ENCODE results near the gene SMIM10. TPM values are rescaled to one million over a fixed set of nuclear protein-coding genes. Genes with fewer than 3 reads are reported as not detected.

Gene SMIM10
- total and polyA plus RNA-seq, 2 of the 4 experiments (the other 2 are of a cell fraction), result 2.3 to 6.0 TPM

DNA sequence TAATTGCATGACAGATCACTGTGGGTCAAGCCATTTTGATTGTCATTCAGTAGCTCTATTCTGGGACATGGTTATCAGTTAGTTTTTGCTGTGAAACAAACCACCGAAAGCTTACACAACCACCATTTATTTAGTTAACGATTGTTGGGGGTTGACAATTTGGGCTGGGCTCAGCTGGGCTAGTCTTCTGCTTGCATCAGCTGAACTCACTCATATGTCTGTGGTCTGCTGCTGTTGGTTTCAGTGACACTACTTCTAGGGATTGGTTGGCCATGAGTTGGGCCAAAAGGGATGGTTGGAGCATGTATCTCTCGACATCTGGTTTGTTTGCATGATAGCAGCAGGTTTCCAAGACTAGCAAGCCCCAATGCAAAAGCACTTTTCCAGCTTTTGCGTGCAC lies 5.3 kb upstream of the SMIM10 start:
- no peak overlapping the region for H4K5ac ChIP-seq (ENCODE audit: low read depth, low read length)
- no peaks in the 10 kb centered on the region for H4K20me1 ChIP-seq (ENCODE audit: insufficient read depth, low read length)
- no peaks in the 10 kb centered on the region for H3K36me3 ChIP-seq (ENCODE audit: control insufficient read depth, insufficient read depth, low read length)
- H3K14ac ChIP-seq (replicated peaks; ENCODE audit: low read depth, low read length), result no peak overlapping the region
- no peak overlapping the region for H3K9ac ChIP-seq (ENCODE audit: low read depth, low read length)
- no peak overlapping the region for H3K18ac ChIP-seq (ENCODE audit: low read depth, low read length)
- H3K79me1 ChIP-seq (ENCODE audit: low read depth in 1 of 2, low read length in 2 of 2), result no peaks in the 10 kb centered on the region
- TF ChIP-seq RCOR1 (IDR thresholded peaks at IDR 0.05; ENCODE audit: insufficient replicate concordance, low read length) (no peak), POLR2A (IDR thresholded peaks at IDR 0.05; ENCODE audit: low read depth, low read length) (no peak), CEBPB (IDR thresholded peaks at IDR 0.05; ENCODE audit: low read depth, low read length) (no peak), BHLHE40 (IDR thresholded peaks at IDR 0.05; ENCODE audit: low read depth, low read length) (no peak), MAFK (IDR thresholded peaks at IDR 0.05; ENCODE audit: low read depth, low read length) (no peak)
- no peaks in the 10 kb centered on the region for H3K27me3 ChIP-seq (ENCODE audit: control insufficient read depth, insufficient read depth, low read length)
- no peak overlapping the region for H2BK5ac ChIP-seq (ENCODE audit: low read depth, low read length, poor library complexity, severe bottlenecking)
- H2AK5ac ChIP-seq (ENCODE audit: low read depth, low read length), result no peak overlapping the region
- H3K27ac ChIP-seq (ENCODE audit: insufficient read depth, low read length), result no peak overlapping the region
- H2BK120ac ChIP-seq (ENCODE audit: low read depth, low read length), result no peak overlapping the region
- no peak overlapping the region for H3K4ac ChIP-seq (ENCODE audit: low read depth, low read length)
- no peak overlapping the region for H3K23ac ChIP-seq (ENCODE audit: low read depth, low read length)
- ATAC-seq (ENCODE audit: low read depth), result no peak
- dilution Hi-C loops (cut with HindIII; ENCODE audit: low sequenced_read_pairs, unreplicated experiment) (no loop called here), in situ Hi-C loops (cut with MboI; ENCODE audit: low sequenced_read_pairs) (no loop called here), intact Hi-C loops (cut with micrococcal nuclease) (no loop called here)
- no TSS peak for BruUV-seq (replicated peaks)
- H3K4me3 ChIP-seq (ENCODE audit: insufficient read depth, low read depth, low read length), result no peak overlapping the region
- 33% methylated on average over 1 of the region's 4 CpGs; no CpG with 5 or more reads in 1 of the 2 experiments for WGBS, 2 experiments (ENCODE audit: extremely low coverage in 2 of 2, insufficient read length in 1 of 2)
- DNase-seq, result no peak
- H2BK15ac ChIP-seq (ENCODE audit: low read depth, low read length), result no peak overlapping the region
- no peak overlapping the region for H3K56ac ChIP-seq (ENCODE audit: extremely low read depth, insufficient read depth, low read length)
- H2AK9ac ChIP-seq (replicated peaks; ENCODE audit: low read depth, low read length, poor library complexity), result no peak overlapping the region
- H3K9me3 ChIP-seq (ENCODE audit: control insufficient read depth, insufficient read depth, low read length), result no peaks in the 10 kb centered on the region
- H2AFZ ChIP-seq (replicated peaks; ENCODE audit: low read length, poor library complexity), result no peak overlapping the region
- no peaks in the 10 kb centered on the region for H3K4me1 ChIP-seq (ENCODE audit: control insufficient read depth, insufficient read depth, low read length)
- CTCF ChIA-PET, result no interaction called here
- no peak overlapping the region for H4K91ac ChIP-seq (ENCODE audit: insufficient read depth, low read depth, low read length)
- no peak overlapping the region for H2BK20ac ChIP-seq (ENCODE audit: low read depth, low read length)
- POLR2A ChIA-PET (ENCODE audit: unreplicated experiment), result no interaction called here
- H4K8ac ChIP-seq (ENCODE audit: low read depth in 2 of 2, low read length in 2 of 2), result no peak overlapping the region
- H3K4me2 ChIP-seq (ENCODE audit: low read depth, low read length), result no peak overlapping the region
- H3K9me1 ChIP-seq (ENCODE audit: insufficient read depth, low read length), result no peaks in the 10 kb centered on the region

All from IMR-90 (cell line).